ENCODE data around the gene PRKAG3.

DNA sequence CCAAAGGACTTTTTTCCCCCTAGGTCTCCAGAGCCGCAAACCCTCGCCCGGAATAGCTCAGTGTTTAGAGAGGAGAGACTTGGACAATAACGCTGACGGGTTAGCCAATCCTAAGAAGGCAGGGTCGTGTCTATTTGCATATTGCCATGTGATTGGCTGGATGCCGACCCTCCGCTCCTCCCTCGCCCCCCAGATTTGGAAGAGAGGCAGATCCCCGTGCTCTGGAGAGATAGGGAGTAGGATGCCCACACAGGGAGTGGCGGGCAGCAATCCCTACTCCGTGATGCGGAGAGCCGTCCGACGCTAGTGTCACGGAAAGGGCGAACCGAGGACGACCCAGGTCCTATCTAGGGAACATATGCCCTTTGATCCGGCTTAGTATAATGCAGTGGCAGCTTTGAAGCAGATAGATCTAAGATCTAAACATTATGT, 29.4 kb upstream of the PRKAG3 start:
- TF ChIP-seq, protein P1, sequence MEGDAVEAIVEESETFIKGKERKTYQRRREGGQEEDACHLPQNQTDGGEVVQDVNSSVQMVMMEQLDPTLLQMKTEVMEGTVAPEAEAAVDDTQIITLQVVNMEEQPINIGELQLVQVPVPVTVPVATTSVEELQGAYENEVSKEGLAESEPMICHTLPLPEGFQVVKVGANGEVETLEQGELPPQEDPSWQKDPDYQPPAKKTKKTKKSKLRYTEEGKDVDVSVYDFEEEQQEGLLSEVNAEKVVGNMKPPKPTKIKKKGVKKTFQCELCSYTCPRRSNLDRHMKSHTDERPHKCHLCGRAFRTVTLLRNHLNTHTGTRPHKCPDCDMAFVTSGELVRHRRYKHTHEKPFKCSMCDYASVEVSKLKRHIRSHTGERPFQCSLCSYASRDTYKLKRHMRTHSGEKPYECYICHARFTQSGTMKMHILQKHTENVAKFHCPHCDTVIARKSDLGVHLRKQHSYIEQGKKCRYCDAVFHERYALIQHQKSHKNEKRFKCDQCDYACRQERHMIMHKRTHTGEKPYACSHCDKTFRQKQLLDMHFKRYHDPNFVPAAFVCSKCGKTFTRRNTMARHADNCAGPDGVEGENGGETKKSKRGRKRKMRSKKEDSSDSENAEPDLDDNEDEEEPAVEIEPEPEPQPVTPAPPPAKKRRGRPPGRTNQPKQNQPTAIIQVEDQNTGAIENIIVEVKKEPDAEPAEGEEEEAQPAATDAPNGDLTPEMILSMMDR (conservative IDR thresholded peaks at IDR 0.05; ENCODE audit: low read depth, low read length): no peak
- TF ChIP-seq EZH2 (IDR thresholded peaks at IDR 0.05; ENCODE audit: borderline replicate concordance, low read depth, low read length, poor library complexity, severe bottlenecking): no peak
